HEK293T (cell line): Measurements from ENCODE around the gene KCNQ1OT1.

ENCODE experiments used
- BHLHE40 ChIP-seq: fragments of 450-650 bp; IDR thresholded peaks from 2 replicates; pipeline ENCODE4 v1.6.1; 2016; ENCODE audit warnings: mild to moderate bottlenecking, moderate library complexity, borderline replicate concordance
- CTBP1 ChIP-seq: fragments of 450-650 bp; IDR thresholded peaks from 2 replicates; pipeline ENCODE4 v1.6.1; 2016; ENCODE audit warnings: borderline replicate concordance
- ELF4 ChIP-seq: fragments of 450-650 bp; IDR thresholded peaks from 2 replicates; pipeline ENCODE4 v1.6.1; 2017; ENCODE audit warnings: antibody characterized with exemption
- FOXA1 ChIP-seq: fragments of 450-650 bp; IDR thresholded peaks from 2 replicates; pipeline ENCODE4 v1.6.1; 2016; ENCODE audit warnings: mild to moderate bottlenecking
- FOXM1 ChIP-seq: fragments of 450-650 bp; IDR thresholded peaks from 2 replicates; pipeline ENCODE4 v1.6.1; 2017; ENCODE audit warnings: mild to moderate bottlenecking, borderline replicate concordance
- HDGF ChIP-seq: fragments of 450-650 bp; IDR thresholded peaks from 2 replicates; pipeline ENCODE4 v1.6.1; 2017; ENCODE audit warnings: antibody characterized with exemption, borderline replicate concordance
- L3MBTL2 ChIP-seq: fragments of 450-650 bp; conservative IDR thresholded peaks from 2 replicates; pipeline ENCODE4 v1.6.1; 2016; ENCODE audit warnings: mild to moderate bottlenecking
- NFRKB ChIP-seq: fragments of 450-650 bp; IDR thresholded peaks from 2 replicates; pipeline ENCODE4 v1.6.1; 2016; ENCODE audit warnings: mild to moderate bottlenecking, moderate library complexity
- SP1 ChIP-seq: fragments of 450-650 bp; IDR thresholded peaks from 2 replicates; pipeline ENCODE4 v1.6.1; 2017
- SUZ12 ChIP-seq: fragments of 450-650 bp; IDR thresholded peaks from 2 replicates; pipeline ENCODE4 v1.6.1; 2016; ENCODE audit warnings: mild to moderate bottlenecking
- TARDBP ChIP-seq: fragments of 450-650 bp; IDR thresholded peaks from 2 replicates; pipeline ENCODE4 v1.6.1; 2016

DNA sequence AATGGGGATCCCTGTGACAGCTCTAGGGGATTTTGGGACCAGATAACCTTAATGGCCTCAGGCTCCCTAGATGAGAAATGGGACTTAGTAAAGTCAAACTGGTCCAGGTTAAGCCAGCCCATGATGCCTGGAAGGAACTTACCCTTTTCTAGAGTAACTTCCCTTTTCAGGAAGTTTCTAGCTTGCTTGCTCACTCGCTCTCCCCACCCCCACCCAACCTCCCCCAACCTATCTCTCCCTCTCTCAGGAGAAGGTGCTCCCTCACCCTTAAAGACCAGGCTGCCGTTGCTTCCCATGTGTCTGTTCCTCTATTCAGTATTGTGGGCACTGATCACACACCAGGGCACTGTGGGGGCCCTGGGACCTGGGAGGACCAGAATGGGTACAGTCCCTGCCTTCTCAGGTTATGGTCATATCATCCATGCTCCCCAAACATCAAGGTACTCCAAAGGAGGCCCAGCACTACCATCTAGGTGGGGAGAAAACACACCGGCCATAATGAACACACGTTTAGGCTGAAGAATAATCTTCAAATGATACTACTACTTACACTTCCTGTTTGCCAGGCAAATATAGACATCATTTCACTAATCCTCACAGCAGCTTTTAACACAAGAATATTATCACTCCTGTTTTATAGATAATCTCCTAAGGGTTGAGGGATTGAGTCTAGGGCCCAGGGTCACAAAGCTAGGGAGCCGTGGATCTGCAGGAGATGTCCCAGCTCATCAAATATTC is 18.2 kb downstream of the KCNQ1OT1 start:
- TF ChIP-seq BHLHE40 (no peak), SUZ12 (no peak), ELF4 (no peak), TARDBP (no peak), L3MBTL2 (no peak), SP1 (no peak), FOXA1 (no peak), NFRKB (no peak), FOXM1 (no peak), HDGF (no peak), CTBP1 (no peak)
